Measurements from ENCODE around the gene CCDC24.

The CCDC24 gene

DNA sequence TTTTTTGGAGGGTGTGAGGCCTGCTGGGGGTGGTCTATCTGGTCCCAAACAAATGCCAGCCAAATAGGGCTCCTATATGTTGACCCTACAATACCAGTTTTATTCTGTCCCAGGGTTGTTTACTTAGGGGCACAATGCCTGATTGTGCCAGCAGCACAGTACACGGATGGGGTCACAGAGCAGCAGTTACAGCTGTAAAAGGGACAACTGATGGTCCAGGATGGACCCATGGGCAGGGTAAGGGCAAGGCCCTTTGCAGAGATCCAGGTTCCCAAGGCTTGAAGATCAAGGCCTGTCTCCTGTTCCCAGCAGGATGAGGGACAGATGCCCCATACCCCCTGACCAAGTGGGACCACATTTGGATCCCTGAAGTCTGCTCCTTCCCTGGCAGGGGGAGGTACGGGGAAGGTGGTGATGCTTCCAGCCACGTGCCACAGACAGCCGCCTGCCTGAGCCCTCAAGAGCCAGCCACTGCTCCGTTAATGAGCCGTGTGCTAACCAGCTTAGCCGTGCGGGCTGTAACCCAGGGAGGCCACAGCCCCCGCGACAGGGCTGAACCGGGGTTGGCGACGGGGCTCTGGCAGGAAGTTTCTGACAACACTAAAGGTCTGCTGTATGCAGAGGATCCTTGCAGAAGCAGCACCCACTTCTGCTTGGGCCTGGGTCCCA is 21.7 kb downstream of the CCDC24 start:
- no peak for ATAC-seq (replicated peaks)

DNA sequence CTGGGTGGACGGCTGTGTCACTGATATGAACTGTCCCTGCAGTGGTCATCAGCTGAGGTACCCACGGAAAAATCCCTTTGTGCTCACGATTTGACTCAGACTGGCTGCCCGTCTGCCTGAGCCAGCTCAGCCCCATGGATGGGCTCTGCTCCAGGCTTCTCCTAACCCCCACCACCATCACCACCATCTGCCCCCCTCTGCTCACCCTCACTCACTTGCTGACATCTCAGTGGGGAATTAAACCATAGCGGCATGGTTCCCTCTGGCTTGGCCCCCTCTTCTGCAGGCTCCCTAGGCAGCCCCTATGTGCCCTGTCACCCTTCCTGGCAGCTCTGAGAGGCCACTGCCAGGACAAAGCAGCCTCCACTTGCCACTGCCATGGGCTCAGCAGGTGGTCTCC is 22.6 kb downstream of the CCDC24 start:
- Mint-ChIP-seq H3K27me3 (peaks cover 7 to 23% of the 10 kb centered on the region in 2 donors), H3K4me1 (no peaks in the 10 kb centered on the region), H3K27ac (no peak overlapping the region), H3K9me3 (no peaks in the 10 kb centered on the region), H3K36me3 (no peaks in the 10 kb centered on the region), H3K4me3 (no peak overlapping the region)
- ATAC-seq (replicated peaks) (no peak), DNase-seq (no peak)

More for the DNA sequence above, 21.7 kb downstream of the CCDC24 start:
- no peaks in the 10 kb centered on the region for H3K36me3 Mint-ChIP-seq
- H3K4me1 Mint-ChIP-seq, result no peaks in the 10 kb centered on the region
- no peak overlapping the region for H3K27ac Mint-ChIP-seq
- no peaks in the 10 kb centered on the region for H3K9me3 Mint-ChIP-seq
- no peak overlapping the region for H3K4me3 Mint-ChIP-seq
- no peak for DNase-seq
- peaks cover 7 to 23% of the 10 kb centered on the region in 2 donors for H3K27me3 Mint-ChIP-seq

DNA sequence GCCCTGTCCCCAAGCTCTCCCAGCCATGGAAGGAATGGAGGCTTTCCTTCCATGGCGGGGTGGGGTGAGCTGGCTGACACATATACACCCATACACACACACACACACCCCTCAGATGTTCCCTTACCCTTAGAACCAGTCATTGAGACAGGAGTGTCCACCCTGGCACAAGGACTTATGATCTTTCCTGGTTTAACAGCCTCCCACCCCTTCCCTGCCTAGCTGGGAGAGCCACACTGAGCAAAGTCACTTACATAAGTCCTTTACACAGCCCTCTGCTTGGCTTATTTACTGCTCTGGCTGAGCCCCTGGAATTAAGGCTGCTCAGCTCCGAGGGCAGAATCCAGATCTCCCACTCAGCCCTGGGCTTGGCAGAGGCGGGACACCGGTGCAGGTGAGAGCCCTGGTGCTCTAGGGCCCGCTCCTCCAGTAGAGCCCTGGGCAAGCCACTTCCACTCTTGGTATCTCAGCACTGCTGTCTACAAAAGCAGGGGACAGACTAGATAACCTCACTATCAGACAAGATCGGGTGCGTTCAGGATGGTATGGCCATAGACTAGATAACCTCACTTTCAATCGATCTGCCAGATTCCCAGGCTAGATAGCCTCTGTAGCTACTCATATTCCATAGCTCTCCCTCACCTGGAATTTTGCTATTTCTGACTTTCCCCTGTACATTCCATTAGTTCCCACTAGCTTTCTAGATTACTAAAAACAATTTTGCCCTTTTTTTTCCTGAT is 23.1 kb downstream of the CCDC24 start:
- ATAC-seq (replicated peaks) (no peak), DNase-seq (no peak)
- Mint-ChIP-seq H3K9me3 (no peaks in the 10 kb centered on the region), H3K27me3 (peaks cover 7 to 23% of the 10 kb centered on the region in 2 donors), H3K4me3 (no peak overlapping the region), H3K36me3 (no peaks in the 10 kb centered on the region), H3K27ac (no peak overlapping the region), H3K4me1 (no peaks in the 10 kb centered on the region)

DNA sequence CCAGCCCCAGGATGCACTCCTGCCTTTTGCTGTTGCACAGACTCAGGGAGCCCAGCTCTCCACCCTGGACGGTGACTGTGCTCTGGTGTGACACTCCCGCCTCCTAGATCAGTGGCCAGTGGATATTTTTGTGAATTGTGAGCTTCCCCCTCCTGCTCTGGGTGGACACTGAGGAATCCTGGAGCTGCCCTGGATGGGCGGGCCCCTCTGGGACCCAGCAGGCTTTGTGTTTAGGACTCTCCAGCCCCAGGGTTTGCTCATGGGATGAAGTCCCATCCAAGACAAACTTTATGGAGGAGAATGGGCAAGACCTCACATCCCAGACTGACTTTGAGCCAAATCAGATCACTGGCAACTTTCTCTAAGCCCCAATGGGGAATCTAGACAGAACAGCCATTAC is 23.8 kb downstream of the CCDC24 start:
- Mint-ChIP-seq H3K4me3 (no peak overlapping the region), H3K27me3 (peaks cover 7 to 23% of the 10 kb centered on the region in 2 donors), H3K36me3 (no peaks in the 10 kb centered on the region), H3K9me3 (no peaks in the 10 kb centered on the region), H3K4me1 (no peaks in the 10 kb centered on the region), H3K27ac (no peak overlapping the region)
- ATAC-seq (replicated peaks) (no peak), DNase-seq (no peak)

DNA sequence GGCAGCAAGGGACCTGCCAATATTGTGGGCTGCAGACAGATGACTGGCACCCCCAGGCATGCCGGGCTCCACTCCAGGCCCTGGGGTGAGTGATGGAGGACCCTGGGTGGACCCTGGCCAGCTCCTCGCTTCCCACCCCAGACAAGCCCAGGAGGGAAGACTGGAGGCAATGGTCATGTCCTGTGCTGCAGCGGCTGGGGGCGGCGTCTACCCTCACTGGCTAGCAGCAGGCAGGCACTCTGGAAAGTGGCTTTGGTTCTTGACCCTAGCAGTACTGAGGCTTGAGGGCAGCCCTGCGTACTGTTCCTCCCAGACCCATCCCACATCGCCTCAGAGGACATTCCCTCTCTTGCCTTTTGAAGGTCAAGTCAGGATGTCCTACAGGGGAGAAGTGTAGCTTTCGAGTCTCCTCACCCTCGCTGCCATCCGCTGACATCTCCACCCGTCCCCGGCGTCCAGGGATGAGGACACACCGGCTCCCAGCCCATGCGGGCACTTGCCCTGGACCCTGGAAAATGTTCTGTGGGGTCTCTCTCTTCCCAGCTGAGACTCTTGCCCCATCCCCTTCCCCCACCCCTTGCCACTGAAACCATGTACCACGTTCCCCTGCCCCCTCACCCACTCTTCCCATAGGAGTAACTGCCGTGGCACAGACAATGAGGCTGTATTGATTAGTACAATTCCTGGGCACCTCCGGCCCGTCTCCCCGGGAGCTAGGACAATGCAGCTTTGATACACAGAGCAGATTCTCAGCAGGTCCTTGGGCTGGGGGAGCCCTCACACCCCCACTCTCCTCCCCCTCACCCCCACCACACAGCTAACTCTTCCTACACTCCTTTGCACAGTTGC is 24.9 kb downstream of the CCDC24 start:
- H3K27ac Mint-ChIP-seq, result no peak overlapping the region
- H3K4me1 Mint-ChIP-seq, result no peaks in the 10 kb centered on the region
- H3K4me3 Mint-ChIP-seq, result no peak overlapping the region
- H3K9me3 Mint-ChIP-seq, result no peaks in the 10 kb centered on the region
- DNase-seq (no peak), ATAC-seq (replicated peaks) (no peak)
- H3K36me3 Mint-ChIP-seq, result no peaks in the 10 kb centered on the region
- H3K27me3 Mint-ChIP-seq, result peaks cover 7 to 23% of the 10 kb centered on the region in 2 donors

DNA sequence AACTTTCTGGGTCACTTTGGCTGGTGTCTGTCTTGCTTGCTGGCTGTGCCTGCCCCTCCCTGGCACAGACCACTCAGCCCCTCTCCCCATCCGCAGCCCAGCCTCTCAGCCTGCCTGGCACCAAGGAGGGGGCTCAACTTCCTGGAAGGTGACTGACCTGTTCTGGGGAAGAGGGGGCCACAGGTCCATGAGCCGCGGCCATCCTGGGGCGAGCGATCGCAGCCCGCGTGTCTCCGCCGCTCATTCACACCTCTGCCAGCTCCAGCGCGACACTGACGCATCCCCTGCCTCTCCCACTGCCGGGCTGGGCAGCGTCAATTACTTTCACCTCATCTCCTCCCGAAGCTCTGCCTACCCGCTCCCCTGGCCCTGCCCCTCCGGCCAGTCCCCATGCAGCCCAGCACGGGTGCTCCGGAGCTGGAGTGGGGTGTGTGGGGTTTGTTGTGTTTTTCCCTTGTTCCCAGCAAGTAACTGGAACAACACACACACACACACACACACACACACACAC is 25.5 kb downstream of the CCDC24 start:
- Mint-ChIP-seq H3K4me3 (no peak overlapping the region), H3K9me3 (no peaks in the 10 kb centered on the region), H3K27ac (no peak overlapping the region), H3K36me3 (no peaks in the 10 kb centered on the region), H3K27me3 (peaks cover 7 to 23% of the 10 kb centered on the region in 2 donors), H3K4me1 (no peaks in the 10 kb centered on the region)
- DNase-seq (no peak), ATAC-seq (replicated peaks) (no peak)

DNA sequence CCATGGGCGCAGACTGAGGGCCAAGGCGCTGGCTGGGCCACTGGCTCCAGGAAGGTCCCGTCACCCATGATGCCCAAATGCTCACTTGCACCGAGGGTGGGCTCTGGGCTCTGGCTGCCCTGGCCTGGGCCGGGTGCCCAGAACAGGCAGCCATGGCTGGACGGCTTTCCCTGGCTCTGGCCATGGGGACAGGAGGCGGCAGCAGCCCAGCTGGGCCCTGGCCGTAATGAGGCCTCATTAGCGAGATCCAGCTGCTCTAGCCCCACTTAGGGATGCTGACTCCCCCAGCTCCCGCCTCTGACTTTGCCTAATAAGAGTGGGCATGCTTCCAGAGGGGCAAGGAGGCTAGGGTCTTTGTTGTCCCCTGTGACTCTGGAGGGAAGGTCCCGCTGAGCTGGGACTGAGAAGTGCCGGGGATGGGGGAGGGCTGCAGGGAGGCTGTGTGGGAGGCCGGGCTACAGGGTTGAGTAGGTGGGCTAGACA is 28.1 kb downstream of the CCDC24 start:
- Mint-ChIP-seq H3K4me1 (no peaks in the 10 kb centered on the region), H3K36me3 (no peaks in the 10 kb centered on the region), H3K9me3 (no peaks in the 10 kb centered on the region), H3K27ac (no peak overlapping the region), H3K27me3 (peaks cover 1 to 14% of the 10 kb centered on the region in 2 donors), H3K4me3 (no peak overlapping the region)
- ATAC-seq (replicated peaks), result no peak
- DNase-seq, result no peak

DNA sequence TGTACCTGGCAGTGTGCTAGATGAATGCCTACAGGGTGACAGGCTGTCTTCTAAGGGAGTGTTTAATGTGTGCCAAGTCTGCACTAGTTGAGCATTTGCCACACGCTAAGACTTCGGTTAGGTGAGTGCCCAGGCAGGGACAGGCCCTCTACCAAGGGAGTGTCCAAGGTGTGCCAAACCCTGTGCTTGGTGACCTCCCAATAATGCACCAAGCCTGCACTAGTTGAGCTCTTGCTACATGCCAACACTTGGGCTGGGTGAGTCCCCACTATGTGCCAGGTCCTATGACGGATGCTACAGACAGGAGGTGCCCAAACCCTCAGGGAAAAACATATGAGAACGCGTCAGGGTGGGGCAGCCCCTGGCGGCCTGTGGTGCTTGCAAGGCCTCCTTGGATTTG is 29.1 kb downstream of the CCDC24 start:
- Mint-ChIP-seq H3K36me3 (no peaks in the 10 kb centered on the region), H3K4me3 (no peak overlapping the region), H3K4me1 (peaks cover 2 to 5% of the 10 kb centered on the region in 2 donors), H3K27me3 (peaks cover 0 to 13% of the 10 kb centered on the region in 2 donors), H3K27ac (no peak overlapping the region), H3K9me3 (no peaks in the 10 kb centered on the region)
- no peak for ATAC-seq (replicated peaks)
- DNase-seq, result no peak

DNA sequence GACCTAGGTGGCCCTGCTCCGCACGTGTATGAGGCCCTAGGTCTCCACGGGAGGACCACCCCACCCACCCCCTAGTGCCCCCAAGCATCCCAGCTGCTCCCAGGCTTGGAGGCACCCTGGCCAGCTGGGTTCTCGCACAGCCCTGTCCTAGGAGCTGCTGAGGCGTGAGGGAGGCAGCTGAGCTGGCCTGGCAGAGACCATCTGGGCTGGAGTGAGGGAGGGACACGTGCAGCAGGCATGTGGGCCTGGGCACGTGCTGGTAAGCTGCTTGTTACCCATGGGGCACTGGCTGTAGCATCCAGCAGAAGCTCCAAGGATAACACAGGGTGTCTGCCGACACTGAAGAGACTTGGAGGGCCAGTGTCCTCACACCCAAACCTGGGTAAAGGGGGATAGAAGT is 29.8 kb downstream of the CCDC24 start:
- no peaks in the 10 kb centered on the region for H3K36me3 Mint-ChIP-seq
- no peak for ATAC-seq (replicated peaks)
- peaks cover 5 to 7% of the 10 kb centered on the region in 2 donors for H3K4me1 Mint-ChIP-seq
- DNase-seq, result no peak
- H3K9me3 Mint-ChIP-seq, result no peaks in the 10 kb centered on the region
- H3K27me3 Mint-ChIP-seq, result peaks cover 0 to 7% of the 10 kb centered on the region in 2 donors
- H3K27ac Mint-ChIP-seq, result no peak overlapping the region
- no peak overlapping the region for H3K4me3 Mint-ChIP-seq

DNA sequence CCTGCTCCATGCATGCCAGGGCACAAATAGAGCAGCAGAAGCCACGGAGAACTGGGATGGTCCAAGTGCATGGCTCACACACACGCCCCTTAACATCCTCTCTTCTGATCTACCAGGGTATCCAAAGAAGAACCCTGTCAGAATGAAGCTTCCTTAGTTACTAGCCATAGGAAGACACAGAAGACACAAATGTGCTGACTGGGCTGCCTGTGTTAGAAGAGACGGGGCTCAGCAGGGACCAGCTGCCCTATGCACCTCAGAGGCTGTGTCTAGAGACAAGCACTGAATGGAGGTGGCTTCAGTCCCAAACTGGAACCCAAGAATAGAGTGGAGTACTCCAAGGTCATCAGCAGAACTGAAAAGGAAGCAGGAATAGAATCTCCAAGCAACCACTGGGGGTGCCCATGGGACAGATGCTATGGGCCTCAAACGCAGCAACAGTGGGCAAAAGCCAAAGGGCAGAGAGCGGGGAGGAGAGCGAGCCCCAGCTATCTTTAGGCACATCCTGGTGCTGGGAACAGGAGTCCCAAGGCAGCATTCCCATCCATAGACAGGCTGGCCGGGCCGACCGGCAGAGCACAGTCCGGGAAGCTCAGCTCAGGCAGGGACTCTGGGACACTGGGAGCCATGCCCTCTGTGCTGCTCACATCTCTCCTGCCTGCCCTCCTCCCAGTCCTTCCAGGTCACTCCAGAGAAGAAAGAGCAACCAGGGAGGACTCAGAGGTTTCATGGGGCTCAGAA is 30.4 kb downstream of the CCDC24 start:
- H3K4me3 Mint-ChIP-seq, result no peak overlapping the region
- H3K4me1 Mint-ChIP-seq, result peaks cover 5 to 7% of the 10 kb centered on the region in 2 donors
- no peaks in the 10 kb centered on the region for H3K9me3 Mint-ChIP-seq
- ATAC-seq (replicated peaks), result no peak
- H3K36me3 Mint-ChIP-seq, result no peaks in the 10 kb centered on the region
- no peak overlapping the region for H3K27ac Mint-ChIP-seq
- DNase-seq, result no peak
- H3K27me3 Mint-ChIP-seq, result peaks cover 0 to under 1% of the 10 kb centered on the region in 2 donors

DNA sequence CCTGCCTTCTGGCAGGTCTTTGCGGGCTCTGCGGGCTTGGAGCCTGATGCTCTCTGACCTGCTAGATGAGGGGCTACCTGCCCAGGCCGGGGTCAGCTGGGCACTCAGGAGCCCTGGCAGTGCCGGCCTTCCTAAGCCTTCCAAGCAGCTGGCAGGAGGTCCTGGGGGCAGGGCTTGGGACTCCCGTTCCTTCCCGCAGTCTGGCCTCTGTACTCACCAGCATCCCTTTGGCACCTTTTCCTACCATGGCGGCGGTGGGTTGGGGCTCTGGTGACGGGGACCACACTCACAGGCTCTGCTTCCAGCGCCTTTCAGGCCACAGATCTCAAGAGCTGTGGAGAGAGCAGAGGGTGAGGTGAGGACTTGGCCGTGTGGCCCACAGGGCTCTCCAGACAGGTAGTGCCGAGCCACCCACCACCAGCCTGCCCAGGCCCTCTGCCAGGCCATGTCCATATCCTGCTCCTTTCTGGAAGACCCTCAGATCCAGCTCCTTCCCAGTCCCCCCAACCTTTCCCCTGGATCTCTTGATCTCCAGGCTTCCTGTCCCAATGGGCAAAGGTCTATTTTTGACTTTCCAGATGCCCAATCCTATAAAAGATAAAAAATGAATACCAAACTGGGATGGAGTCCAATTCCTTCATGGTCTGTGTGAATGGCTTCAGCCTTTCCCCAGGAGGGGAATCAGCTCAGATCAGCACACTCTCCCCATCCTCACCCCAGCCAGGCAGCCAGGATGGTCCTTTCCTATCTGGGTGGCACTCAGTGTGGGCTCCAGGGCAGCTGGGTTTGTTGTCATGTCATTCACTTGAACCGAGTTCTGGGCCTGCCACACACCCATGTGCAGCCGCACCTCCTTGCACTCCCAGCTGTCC is 32.9 kb downstream of the CCDC24 start:
- peak overlapping the region; percentile 51 for H3K27ac Mint-ChIP-seq
- no peaks in the 10 kb centered on the region for H3K27me3 Mint-ChIP-seq
- H3K4me3 Mint-ChIP-seq, result no peak overlapping the region
- no peaks in the 10 kb centered on the region for H3K9me3 Mint-ChIP-seq
- H3K36me3 Mint-ChIP-seq, result no peaks in the 10 kb centered on the region
- H3K4me1 Mint-ChIP-seq, result peaks cover 15 to 19% of the 10 kb centered on the region in 2 donors
- no peak for ATAC-seq (replicated peaks)
- no peak for DNase-seq

DNA sequence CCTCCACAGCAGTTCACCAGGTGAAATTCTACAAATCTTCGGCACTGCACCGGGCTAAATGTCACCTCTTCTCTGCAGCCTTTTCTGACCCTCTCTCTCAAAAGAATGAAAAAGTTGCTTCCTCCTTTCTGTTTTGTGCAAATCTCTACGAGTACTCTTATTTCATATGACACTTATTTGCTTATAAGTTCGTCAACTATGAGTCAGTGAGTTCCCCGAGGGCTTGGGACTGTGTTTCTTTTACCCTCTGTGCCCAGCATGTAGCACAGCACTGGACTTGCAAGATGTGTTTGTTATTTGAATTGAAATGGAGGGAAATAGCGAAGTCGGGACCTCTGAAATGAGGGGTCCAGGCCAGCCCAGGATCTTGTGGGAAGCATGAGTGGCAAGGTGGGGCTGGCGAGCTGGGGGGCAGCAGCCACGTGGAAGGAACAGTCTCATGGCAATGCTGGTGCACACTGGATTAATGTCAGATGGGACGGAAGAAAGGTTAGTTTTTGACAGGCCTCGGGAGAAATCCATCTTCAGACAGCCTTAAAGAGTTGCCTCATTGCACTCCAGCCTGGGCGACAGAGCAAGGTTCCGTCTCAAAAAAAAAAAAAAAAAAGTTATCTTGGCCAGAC is 33.6 kb downstream of the CCDC24 start:
- H3K9me3 Mint-ChIP-seq, result no peaks in the 10 kb centered on the region
- H3K27ac Mint-ChIP-seq, result no peak overlapping the region
- ATAC-seq (replicated peaks) (no peak), DNase-seq (no peak)
- H3K36me3 Mint-ChIP-seq, result no peaks in the 10 kb centered on the region
- H3K4me1 Mint-ChIP-seq, result peaks cover 20 to 27% of the 10 kb centered on the region in 2 donors
- H3K4me3 Mint-ChIP-seq, result peak overlapping the region in 1 of 2 donors; percentile 5
- no peaks in the 10 kb centered on the region for H3K27me3 Mint-ChIP-seq

DNA sequence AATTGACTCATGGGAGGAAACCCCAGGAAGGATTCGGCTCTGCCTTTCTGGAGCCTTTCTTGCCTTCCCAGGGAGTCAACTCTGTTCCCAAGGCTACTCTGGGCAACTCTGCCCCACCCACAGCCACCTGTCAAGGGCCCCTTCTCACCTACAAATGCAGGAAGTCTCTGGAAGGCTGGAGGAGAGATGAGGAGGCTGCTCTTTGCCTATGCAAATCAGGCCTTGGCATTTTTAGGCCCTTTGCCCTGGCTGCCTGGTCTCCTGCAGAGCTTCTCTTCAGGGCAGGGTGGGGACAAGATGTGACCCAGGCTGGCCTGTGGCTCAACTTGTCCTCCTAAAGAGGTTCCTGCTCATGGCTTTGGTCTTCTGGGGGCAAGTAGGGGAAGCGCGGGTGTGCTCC is 34.4 kb downstream of the CCDC24 start:
- no peak overlapping the region for H3K4me3 Mint-ChIP-seq
- DNase-seq (no peak), ATAC-seq (replicated peaks) (no peak)
- H3K36me3 Mint-ChIP-seq, result no peaks in the 10 kb centered on the region
- peak overlapping the region; percentile 73 for H3K27ac Mint-ChIP-seq
- peaks cover 20 to 28% of the 10 kb centered on the region in 2 donors for H3K4me1 Mint-ChIP-seq
- no peaks in the 10 kb centered on the region for H3K27me3 Mint-ChIP-seq
- H3K9me3 Mint-ChIP-seq, result no peaks in the 10 kb centered on the region

All from stimulated activated naive B cell treated with anti-CD40 and anti-IgM and Interleukin-4, amounts not matched to agents 10 μg/mL and 1 μg/mL and 100 μg/mL, for 72 hours (primary cell).